NCI-H1417 (cell line): ENCODE measurements around the gene PRRC2A.
"Not testable (repeated sequence)": the region's sequence is repeated elsewhere in the genome, so short reads cannot be mapped to it uniquely, and the experiment has no call there.

Source experiments
- DNase-seq, 3 experiments: peaks; one replicate each; lab custom pipeline; 2025; lab: John Stamatoyannopoulos, UW

The PRRC2A gene

GRCh38 chr6:31586008-31586407, 34.5 kb upstream of the PRRC2A start, which contains the start of gene LST1:
LST1 (plus strand) TSS chr6:31586277; CDS start chr6:31587300, 1,023 bp downstream.
- no peak for DNase-seq

DNA sequence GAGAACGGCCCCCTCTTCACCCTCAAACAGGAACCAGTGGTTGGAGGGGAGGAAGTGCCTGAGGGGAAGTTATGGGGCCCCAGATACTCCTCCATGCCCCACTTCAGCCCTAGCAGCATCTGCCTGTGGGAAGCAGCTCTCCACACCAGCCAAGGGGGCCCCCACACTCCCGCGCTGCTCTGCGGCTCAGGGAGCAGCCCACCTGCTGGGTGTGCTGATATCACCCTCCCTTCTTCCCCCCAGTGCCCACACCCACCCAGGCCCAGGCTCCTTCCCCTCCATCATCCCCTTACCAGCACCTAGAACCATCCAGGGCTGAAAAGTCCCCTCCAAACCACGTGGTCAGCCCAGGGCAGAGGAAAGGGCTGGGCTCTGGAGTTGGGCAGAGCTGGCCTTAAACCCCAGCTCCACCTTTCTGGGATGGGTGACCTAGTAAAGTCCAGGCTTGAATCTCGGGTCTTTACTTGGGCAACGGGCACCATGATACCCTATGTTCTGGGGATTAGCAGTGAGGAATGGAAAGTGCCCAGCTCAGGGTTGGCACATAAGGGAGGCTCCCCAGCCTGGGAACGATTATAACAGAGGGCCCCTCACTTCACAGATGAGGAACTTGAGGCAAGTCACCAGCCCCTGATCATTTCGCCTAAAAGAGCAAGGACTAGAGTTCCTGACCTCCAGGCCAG, 33.8 kb upstream of the PRRC2A start:
- DNase-seq, result no peak

- no peak for DNase-seq
These were observed 32.4 kb upstream of the PRRC2A start for GRCh38 chr6:31587791-31588777.

GRCh38 chr6:31588871-31589650, 31.5 kb upstream of the PRRC2A start:
- DNase-seq, result no peak

DNA sequence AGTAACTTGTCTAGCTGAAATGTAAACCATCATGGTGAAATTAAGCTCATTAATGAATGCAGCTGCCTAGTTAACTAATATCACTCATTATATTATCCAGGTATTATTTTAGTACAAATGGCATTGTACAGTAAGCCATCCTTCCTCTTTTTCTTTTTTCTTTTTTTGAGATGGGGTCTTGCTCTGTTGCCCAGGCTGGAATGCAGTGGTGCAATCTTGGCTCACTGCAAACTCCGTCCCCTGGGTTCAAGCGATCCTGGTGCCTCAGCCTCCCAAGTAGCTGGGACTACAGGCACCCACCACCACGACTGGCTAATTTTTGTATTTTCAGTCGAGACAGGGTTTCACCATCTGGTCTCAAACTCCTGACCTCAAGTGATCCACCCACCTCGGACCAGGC, 29.8 kb upstream of the PRRC2A start:
- not testable (repeated sequence) for DNase-seq

- DNase-seq, result no peak
These were observed 28.1 kb upstream of the PRRC2A start for GRCh38 chr6:31592396-31592771.

- peak in 2 of 3 experiments; percentile 6 to 36 for DNase-seq
These were observed 23.5 kb upstream of the PRRC2A start for GRCh38 chr6:31597006-31597405.

DNA sequence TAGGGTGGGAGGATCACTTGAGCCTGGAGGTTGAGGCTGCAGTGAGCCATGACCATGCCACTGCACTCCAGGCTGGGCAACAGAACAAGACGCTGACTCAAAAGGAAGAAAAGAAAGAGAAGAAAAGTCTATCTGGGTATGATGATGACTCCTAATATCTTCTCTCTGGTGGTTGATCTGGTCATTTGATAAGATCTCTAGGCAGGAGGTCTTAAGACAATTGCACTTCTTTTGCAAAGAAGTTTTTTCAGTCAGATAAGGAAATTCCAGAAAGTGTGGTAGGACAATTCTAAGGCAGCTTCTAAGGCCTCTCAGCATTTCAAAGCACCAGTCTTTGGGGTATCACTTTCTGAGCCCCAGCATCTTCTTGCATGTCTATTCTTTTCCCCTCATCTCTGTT, 13.2 kb upstream of the PRRC2A start:
- no peak for DNase-seq

GRCh38 chr6:31609519-31610406, 10.8 kb upstream of the PRRC2A start:
- DNase-seq, result peak in 2 of 3 experiments; percentile 54 to 78

DNA sequence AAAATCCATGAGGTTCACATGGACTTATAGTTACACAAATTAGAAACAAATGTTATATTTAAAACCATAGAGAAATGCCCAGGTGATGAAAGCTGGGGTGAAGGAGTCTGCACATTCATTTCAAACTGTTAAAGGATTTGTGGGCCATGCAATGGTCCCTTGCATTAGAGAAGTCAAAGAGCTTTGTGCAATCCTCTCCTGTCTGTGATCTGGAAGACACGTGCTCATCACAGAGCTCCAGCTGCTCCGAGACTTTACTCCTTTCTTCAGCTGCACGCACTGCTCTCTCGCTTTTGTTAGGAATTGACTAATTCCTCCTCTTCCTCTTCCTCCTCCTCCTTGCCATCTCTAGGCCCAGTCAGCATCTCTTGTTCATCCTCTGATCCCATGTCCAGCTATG, 9.5 kb upstream of the PRRC2A start:
- no peak for DNase-seq

DNA sequence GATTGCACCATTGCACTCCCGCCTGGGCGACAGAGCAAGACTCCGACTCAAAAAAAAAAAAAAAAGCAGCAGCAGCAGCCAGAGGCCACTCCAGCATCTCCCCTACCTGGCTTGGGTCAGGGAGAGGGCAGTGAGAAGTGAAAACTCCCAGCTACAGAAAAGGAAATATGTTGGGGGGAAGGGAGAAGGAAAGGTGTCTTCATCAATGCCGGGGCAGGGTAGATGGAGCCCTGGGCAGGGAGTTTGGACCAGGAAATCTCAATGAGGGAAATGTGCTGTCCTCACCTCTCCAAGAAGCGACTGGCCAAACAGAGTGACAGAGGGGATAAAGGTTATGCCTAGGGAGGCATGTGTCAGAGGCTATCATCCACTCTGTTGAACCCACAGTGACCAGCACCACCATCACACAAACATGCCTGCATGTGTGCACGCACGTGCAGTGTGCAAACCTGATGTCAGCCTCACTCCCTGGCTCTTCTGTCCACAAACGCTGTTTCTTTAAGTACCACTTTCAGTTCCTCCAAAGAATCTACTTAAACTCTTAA, 6.4 kb upstream of the PRRC2A start:
- no peak for DNase-seq

GRCh38 chr6:31614684-31615578, 5.6 kb upstream of the PRRC2A start, which contains the start of gene AIF1:
AIF1 (plus strand) TSS chr6:31615234; CDS start chr6:31615330, 96 bp downstream.
- DNase-seq, result no peak

- no peak for DNase-seq
These were observed 4.8 kb upstream of the PRRC2A start for GRCh38 chr6:31615748-31616147.

GRCh38 chr6:31617010-31617409, 3.5 kb upstream of the PRRC2A start:
- no peak for DNase-seq

- peak; percentile 99 to 100 (median 99) for DNase-seq
These were observed 520 bp upstream of the PRRC2A start for GRCh38 chr6:31619805-31620585.

DNA sequence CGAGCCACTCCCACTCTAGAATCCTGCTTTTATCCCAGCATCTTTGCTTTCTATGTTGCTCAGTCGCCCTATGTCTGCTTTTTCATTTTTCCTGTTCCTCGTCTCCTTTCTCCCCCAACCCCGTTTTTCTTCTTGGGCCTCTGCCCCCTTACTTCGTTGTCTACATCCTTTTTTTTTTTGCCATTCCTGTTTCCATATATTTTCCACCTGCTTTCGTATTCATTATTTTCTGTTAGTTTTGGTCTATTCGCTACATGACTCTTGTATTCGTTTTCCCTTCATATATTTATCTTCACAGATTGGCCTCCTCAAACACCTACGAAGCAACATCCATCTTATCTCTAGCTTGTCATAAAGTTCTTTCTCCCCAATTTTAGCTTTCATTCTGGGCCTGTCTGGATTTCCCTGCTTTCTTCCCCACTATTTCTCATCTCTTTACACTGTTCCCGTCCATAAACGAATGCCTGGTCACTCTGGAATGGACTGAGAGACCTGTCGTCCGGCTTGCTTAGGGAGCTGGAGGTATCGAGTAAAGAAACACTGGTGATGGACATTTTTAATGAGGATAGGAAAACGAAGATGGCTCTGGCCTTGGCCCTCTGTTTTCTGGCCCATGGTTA, 915 bp downstream of the PRRC2A start:
- peak in 1 of 3 experiments; percentile 56 for DNase-seq

DNA sequence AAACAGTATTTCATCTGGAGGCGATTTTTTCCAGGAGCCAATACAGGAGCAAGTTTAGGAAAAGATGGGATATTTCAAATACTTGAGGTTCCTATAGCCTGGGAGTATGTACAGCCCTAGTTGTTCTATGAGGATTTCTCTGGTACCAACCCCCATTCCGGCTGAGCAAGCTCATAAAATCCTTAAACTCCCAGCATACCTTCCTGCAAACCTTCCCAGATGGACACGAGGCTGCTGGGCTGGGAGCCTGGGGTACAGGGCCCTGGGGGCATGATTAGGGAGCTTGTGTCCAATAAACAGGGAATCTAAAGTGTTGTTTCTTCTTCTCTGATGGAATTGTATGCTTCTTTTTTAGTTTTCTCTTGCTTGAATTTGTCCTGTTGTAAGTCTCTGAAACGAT, 1.5 kb downstream of the PRRC2A start:
- DNase-seq, result no peak

DNA sequence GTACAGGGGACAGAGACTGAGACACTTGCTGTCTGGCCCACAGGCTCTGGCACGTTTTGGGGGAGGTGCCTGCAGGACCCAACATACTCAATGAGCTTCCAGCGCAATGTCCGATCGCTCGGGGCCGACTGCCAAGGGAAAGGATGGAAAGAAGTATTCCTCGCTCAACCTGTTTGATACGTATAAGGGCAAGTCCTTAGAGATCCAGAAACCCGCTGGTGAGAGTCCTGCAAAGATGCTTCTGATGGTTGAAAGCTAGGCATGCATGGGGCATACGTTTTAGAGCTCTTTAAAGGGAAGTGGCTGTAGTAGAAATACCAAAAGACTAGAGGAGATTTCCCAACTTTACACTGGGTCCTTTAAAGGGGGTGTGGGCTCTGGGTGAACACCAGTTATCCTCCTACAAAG, 2.2 kb downstream of the PRRC2A start:
- no peak for DNase-seq
